Loucy (cell line): ENCODE results near the gene KLK4.

Experiments used
- EZH2phosphoT487 ChIP-seq: fragments of 200-600 bp; IDR thresholded peaks from 2 replicates; pipeline ENCODE4 v1.6.1; 2018; ENCODE audit warnings: antibody characterized with exemption, mild to moderate bottlenecking, moderate library complexity, borderline replicate concordance
- TF ChIP-seq, protein P1 (sequence below): fragments of 200-600 bp; sonication (generic); conservative IDR thresholded peaks from 2 replicates; pipeline ENCODE4 v1.5.1; 2014; ENCODE audit warnings: mild to moderate bottlenecking, antibody characterized with exemption, low read length

DNA sequence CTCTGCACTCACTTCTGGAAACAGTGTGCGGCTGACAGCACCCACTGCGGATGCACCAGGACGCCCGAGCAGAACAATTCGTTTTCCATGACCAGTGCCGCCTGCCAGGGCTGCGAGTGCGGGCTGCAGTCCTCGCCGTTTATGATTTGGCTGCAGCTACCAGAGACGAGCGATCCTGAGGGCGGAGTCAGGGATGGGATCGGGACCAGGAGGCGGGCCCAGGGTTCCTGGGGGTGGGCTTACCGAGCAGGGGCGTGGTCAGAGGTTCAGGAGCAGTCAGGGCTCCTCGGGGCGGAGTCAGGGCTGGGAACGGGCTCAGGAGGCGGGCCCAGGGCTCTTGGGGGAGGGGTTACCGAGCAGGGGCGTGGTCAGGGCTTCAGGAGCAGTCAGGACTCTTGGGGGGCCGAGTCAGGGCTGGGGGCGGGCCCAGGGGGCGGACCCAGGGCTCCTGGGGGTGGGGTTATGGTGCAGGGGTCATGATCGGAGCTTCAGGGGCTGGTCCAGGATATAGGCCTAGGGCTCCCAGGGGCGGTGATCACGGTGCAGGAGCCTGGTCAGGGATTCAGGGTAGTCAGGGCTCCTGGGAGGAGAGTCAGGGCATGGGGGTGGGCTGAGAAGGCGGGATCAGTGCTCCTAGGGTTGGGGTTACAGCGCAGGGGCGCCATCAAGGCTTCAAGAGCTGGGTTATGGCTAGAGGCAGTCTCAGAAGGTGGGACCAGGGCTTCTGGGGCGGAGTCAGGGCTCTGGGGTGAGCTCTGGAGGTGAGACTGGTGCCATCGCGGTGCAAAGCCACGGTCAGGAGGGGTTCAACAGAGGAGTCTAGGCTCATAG, 1.7 kb downstream of the KLK4 start:
- TF ChIP-seq, protein P1, sequence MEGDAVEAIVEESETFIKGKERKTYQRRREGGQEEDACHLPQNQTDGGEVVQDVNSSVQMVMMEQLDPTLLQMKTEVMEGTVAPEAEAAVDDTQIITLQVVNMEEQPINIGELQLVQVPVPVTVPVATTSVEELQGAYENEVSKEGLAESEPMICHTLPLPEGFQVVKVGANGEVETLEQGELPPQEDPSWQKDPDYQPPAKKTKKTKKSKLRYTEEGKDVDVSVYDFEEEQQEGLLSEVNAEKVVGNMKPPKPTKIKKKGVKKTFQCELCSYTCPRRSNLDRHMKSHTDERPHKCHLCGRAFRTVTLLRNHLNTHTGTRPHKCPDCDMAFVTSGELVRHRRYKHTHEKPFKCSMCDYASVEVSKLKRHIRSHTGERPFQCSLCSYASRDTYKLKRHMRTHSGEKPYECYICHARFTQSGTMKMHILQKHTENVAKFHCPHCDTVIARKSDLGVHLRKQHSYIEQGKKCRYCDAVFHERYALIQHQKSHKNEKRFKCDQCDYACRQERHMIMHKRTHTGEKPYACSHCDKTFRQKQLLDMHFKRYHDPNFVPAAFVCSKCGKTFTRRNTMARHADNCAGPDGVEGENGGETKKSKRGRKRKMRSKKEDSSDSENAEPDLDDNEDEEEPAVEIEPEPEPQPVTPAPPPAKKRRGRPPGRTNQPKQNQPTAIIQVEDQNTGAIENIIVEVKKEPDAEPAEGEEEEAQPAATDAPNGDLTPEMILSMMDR, result no peak
- TF ChIP-seq EZH2phosphoT487, result no peak
